Central memory CD4-positive, alpha-beta T cell (primary cell): ENCODE measurements around the gene ABTB2.

Experiments
- DNase-seq: peaks from one replicate; pipeline ENCODE4 v3.0.0; 2022

Gene ABTB2

GRCh38 chr11:34161361-34161760, 196.4 kb downstream of the ABTB2 start:
- no peak for DNase-seq

- no peak for DNase-seq
Measured at GRCh38 chr11:34160791-34161190, 197.0 kb downstream of the ABTB2 start.

DNA sequence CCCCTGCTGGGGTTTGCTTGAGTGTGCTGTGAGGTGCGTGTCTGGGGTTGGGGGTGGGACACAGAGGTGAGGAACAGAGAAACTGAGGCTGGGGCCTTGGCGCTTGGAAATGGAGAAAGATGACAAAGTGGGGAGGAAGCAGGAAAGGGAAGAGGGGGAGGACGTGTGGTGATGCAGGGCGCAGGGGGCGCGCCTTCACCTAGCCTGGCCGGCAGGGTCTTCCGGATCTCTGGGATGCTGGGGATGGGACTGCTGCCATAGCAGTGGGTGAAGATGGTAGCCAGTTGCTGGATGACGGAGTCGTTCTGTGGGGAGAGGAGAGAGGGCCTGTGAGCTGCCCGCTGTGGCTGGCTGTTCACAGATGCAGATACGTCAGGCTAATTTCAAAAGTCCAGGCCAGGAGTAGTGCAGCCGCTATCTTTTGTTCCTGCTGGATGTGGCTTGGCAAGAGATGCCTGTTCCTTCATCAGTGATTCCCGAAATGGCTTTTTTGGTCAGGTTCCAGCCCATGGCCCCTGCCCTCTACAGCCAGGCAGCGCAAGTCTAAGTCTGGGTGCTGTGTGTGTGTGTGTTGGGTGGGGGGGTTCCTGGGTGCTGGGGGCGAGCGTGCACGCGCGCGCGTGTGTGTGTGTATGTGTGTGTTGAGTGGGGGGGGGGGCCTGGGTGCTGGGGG, 197.6 kb downstream of the ABTB2 start:
- DNase-seq: no peak

- no peak for DNase-seq
Measured at GRCh38 chr11:34158661-34159060, 199.1 kb downstream of the ABTB2 start.

DNA sequence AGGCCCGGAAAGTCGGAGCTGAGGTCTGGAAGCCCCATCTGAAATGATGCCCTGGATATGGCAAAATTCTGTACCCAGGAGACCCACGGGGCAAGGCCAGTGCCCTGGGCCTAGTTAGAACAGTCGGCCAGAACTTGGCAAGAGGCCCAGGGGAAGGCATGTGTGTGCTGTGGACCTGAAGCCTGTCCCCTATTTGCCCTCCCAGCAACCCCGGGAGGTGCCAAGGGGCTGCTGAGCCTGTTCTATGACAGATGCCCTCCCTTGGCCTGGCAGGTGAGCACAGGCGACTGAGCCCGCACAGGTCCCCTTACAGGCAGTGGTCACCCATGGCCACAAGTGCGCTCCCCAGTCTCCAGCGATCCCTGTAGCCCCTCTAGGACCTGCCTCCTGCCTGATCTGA, 200.6 kb downstream of the ABTB2 start:
- no peak for DNase-seq

GRCh38 chr11:34155757-34156062, 202.1 kb downstream of the ABTB2 start:
- DNase-seq: no peak

- no peak for DNase-seq
Measured at GRCh38 chr11:34155057-34155756, 202.6 kb downstream of the ABTB2 start.

DNA sequence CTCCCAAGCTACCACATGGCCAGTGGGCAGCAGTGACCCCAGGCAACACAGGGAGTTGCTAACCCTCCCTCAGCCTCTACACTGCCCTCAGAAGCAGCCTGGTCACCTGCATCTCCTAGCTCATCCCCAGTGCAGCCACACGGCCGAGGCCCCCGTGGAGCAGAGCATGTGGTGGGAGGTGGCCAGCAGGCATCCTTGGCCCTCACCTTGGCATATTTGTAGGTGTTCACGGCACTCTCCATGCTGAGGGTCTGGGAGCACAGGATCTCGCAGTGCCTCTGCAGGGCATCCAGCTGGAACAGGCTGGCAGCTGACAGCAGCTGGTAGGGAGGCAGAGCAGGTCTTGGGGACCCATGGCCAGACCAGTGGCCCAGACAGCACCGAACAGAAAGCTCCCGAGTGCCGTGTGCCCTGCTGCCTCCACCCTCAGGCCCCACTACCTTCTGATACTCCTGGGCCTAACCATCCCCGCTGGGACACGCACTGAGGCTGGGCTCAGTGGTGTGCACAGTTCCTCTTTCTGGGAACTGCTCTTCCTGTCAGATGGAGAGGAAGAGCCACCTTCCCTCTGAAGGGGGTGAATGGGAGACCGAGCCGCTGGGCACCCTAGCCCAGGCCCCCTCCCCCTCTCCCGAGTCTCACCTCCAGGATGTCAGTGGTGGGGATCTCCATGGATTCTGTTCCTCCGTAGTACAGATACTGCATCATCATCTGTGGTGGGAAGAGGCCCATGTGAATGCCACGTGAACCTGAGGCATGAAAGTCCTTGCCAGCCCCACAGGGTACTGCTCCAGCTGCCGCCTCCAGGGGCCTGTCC, 203.5 kb downstream of the ABTB2 start:
- no peak for DNase-seq

DNA sequence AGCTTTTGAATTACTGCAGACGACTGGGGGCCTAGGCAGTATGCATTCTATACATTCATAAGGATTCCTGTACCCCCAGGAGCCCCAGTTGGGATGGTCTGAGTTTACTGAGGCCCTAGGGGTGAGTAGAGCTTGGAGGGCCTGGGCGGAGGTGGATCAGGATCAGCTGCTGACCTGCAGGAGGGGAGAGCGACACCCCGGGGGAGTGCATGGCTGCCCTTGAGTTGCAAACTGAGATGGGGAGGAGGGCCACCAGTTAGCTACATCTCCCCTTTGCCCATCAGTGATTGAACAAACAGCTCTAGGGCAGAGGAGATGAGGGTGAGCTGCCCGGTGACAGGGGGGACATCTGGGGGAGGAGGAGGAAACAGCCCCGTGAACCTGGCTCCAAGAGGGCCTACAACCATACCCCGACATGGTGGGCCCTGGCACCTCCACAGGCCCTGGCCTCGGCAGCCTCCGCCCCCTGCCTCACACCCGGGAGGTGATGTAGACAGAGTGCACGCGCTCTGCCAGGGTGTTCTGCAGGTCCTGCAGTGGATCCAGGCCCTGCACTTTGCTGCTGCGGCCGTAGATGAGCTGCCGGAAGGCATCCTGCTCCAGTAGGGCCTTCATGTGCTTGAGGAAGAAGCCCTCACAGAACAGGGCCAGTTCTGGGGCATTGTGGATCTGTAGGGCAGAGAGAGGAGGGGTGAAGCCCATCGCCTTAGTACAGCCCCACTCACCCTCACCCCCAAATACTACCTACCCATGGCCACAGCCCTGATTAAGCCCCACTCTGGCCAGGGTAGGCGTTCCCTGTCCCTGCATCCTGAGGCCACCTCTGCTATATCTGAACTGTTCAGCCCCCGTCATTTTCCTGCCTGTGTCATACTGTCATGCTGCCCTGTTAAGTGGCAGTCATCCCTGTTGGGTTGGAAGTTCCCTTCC, 205.6 kb downstream of the ABTB2 start:
- no peak for DNase-seq

DNA sequence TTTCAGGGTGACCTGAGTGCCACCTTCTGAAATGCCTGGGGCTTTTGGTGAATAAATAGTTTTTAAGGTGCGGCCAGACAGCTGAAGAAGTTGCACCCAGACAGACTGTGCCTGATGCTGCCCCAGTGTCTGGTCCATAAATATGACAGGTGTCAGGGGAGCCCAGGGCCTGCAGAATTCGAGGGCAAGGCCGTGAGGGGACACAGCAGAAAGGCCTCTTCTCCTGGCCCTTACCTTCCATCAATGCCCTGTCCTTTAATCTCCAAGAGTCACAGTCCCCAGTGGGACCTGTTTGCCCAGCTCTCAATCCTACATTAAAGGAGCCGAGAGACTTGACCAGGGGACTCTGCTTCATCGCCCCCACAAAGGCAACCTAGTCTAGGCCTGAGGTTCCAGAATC, 206.6 kb downstream of the ABTB2 start:
- DNase-seq: no peak

DNA sequence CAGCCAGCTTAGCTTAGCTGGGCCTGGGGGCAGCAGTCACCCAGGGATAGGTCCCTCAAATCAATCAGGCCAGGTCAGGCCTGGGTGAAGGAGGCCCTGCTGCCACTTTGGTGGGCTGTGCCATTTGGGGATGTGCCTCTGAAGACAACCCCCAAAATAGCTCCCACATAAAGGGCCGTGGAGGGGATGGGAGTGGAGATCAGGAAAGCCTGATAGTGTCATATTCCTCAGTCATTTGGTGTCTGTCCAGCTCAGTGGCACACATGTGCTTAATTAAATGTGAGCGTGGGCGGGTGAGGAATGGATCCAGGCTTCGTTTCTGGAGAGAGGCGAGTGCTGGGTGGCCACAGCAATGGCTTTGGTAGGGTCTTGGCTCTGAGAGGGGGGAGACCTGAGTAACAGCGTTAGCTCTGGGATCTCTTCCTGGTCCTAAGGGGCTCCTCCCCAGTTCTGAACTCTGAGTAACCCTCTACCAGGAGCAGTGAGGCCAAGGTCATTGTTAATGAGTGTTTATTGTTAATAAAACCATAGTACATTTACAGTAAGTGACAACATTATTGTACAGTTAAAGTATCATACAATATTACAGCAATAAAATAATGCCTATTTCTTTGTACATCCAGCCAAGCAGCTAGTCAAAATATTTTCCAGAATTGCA, 207.2 kb downstream of the ABTB2 start:
- no peak for DNase-seq

DNA sequence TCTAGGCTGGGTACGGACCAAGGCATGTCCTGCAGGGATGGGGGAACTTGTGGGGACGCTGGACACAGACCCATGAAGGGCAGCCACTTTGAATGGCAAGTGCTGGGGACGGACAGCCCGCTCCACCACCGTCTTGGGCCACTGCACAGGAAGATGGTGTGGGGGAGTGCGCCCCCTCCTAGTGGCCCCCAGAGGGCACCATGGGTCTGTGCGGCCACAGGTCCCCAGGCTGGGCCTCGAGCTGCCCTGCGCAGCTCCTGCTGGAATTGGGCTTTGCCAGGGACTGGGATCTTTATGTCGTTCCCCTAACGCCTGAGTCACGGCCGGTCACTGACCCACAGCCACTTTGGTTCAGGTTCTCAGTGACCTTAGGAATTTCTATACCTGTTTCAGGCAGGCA, 208.0 kb downstream of the ABTB2 start:
- no peak for DNase-seq

- no peak for DNase-seq
Measured at GRCh38 chr11:34149274-34149673, 208.5 kb downstream of the ABTB2 start.

DNA sequence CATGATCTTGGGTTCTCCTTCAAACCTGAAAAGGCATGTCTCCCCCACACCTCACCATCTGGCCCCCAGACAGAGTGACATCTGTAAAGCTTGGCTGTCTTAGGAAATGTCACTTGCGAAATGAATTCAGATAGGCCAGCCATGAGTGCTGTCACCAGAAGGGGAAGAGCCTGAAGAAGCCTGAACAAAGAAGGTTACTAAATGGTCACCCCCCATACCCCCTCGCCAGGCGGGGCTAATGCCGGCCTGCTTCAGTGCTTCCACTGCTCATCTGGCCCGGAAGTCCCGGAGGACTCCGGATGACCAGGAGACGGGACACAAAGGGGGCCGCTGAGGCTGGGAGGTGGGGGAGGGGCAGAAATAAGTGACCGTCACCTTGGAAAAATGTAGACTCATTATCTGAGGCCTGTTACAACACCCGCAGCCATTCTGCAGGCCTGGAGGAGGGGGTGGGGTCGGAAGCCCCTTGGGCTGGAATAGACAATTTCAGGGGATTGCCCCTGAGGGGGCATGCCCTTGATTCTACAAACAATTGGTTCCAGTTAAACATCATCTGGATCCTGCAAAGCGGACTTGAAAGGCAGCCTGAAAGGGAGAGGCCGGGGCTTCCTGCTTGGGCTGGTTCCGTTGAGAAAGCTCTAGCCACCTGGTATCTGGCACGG, 209.2 kb downstream of the ABTB2 start:
- DNase-seq: no peak

DNA sequence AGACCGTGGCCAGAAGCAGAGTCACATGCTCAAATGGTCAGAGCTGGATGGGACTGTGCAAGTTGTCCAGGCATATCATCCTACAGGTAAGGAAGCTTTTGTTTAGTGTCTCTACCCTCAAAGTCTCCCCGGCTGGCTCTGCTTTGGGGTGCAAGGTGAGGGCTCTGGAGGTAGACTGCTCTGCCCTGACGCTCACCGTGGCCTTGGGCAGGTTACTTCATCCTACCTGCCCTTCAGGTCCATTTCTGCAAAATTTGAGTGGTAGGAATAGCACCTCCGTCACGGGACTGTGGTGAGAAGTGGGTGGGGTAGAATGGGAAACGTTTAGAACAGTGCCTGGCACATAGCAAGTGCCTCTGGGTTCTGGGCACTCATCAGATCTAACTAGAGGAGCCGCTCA, 210.2 kb downstream of the ABTB2 start:
- no peak for DNase-seq

- no peak for DNase-seq
Measured at GRCh38 chr11:34146866-34147265, 210.9 kb downstream of the ABTB2 start.

- DNase-seq: no peak
Measured at GRCh38 chr11:34146411-34146810, 211.4 kb downstream of the ABTB2 start.

- DNase-seq: no peak
Measured at GRCh38 chr11:34145847-34146381, 211.9 kb downstream of the ABTB2 start.

DNA sequence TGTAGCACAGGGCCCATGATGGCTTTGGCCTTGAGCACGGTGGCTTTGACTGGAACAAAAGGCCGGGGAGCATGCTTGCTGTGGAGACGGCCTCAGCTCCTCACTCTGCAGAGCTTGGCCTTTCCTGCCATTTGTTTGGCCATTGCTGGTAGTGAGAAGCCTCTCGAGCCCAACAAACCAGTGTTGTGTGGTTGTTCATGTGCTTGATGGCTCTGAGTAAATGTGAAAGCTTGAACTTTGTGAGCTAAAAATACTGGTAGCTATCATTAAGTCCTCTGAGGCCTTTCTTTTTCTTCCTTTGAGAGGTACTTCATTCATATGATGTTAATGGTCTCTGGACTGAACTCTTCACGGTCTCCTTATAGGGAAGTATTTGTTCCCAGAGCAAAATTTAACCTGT, 212.7 kb downstream of the ABTB2 start:
- DNase-seq: no peak

DNA sequence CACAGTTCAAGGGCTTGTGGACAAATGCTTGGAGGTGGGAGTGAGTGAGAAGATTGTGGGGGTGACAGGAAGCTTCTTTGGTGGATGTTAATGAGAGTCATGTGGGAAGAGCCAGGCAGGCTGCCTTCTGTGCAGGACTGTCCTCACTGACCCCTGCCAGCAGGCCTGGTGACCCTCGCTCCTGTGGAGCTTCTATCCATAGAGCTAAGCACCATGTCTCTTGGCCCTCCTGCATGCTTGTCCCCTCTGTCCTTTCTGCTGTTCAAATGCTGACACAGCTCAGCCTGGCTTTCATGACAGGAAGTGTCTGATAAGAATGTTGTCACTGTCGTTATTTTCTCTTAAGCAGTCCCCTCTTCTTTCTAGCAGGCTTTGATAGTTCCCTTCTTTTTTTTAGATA, 214.8 kb downstream of the ABTB2 start:
- no peak for DNase-seq

DNA sequence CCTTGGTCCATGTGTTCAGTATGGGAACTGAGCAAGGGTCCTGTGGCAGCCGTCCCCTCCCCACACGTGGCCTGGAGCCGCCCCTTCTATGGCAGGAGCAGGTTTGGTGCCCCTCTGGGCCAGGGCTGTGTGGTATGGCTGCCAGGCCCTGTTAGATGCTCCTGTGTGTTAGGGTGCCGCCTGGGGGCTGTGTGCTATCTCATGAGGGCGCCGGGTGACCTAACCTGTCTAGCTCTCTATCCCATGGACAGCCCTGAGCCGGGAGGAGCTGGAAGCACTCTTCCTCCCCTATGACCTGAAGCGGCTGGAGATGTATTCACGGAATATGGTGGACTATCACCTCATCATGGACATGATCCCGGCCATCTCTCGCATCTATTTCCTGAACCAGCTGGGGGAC, 217.7 kb downstream of the ABTB2 start:
- DNase-seq: no peak

DNA sequence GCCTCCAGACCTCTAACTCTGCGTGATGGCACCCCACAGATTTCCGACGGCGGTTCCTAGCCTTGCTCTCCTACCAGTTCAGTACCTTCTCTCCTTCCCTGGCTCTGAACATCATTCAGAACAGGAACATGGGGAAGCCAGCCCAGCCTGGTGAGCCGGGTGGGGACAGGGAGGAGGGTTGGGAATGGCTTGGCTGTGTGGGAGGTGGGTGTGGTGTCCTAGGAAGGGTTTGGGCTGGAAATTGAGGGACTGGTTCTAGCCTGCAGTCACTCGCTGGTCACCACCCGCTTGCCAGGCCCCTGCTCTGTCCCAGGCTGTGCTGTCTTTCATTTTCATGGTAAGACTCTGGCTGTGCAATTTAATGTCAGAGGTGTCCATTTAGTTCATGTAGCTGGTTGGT, 218.5 kb downstream of the ABTB2 start:
- DNase-seq: no peak
